KMS-11 (cell line): ENCODE data around the gene MESP2.

Experiments used
- H2AFZ ChIP-seq: fragments of 200-600 bp; sonication (generic); 2 replicates; pipeline ENCODE4 v1.6.1; 2016; ENCODE audit warnings: antibody characterized with exemption, mixed run types, low read depth
- H3K27ac ChIP-seq: fragments of 200-600 bp; sonication (generic); 2 replicates; pipeline ENCODE4 v1.6.1; 2016; ENCODE audit warnings: mild to moderate bottlenecking, mixed run types
- H3K27me3 ChIP-seq: fragments of 200-600 bp; sonication (generic); 2 replicates; pipeline ENCODE4 v1.6.1; 2017; ENCODE audit warnings: mild to moderate bottlenecking, low read depth, mixed run types, moderate library complexity; ENCODE audit not compliant: insufficient read depth
- H3K36me3 ChIP-seq: fragments of 200-600 bp; sonication (generic); 2 replicates; pipeline ENCODE4 v1.6.1; 2017; ENCODE audit warnings: mild to moderate bottlenecking, mixed run types; ENCODE audit not compliant: insufficient read depth
- H3K4me1 ChIP-seq: fragments of 200-600 bp; sonication (generic); 2 replicates; pipeline ENCODE4 v1.6.1; 2016; ENCODE audit warnings: mild to moderate bottlenecking, low read depth, mixed run types; ENCODE audit not compliant: poor library complexity, severe bottlenecking
- H3K4me2 ChIP-seq: fragments of 200-600 bp; sonication (generic); 2 replicates; pipeline ENCODE4 v1.7.0; 2016; ENCODE audit warnings: mild to moderate bottlenecking, mixed run types
- H3K4me3 ChIP-seq: fragments of 200-600 bp; sonication (generic); IDR thresholded peaks from 2 replicates; pipeline ENCODE4 v1.6.1; 2017; ENCODE audit warnings: low read depth, low read length, mixed read lengths; ENCODE audit not compliant: insufficient read depth
- H3K79me2 ChIP-seq: fragments of 200-600 bp; sonication (generic); 2 replicates; pipeline ENCODE4 v1.6.1; 2016; ENCODE audit warnings: low read depth, mixed run types; ENCODE audit not compliant: insufficient read depth
- H3K9ac ChIP-seq: fragments of 200-600 bp; sonication (generic); 2 replicates; pipeline ENCODE4 v1.6.1; 2016; ENCODE audit warnings: mild to moderate bottlenecking, mixed run types
- H4K20me1 ChIP-seq: fragments of 200-600 bp; sonication (generic); 2 replicates; pipeline ENCODE4 v1.6.1; 2016; ENCODE audit warnings: mild to moderate bottlenecking, mixed run types; ENCODE audit not compliant: insufficient read depth
- TF ChIP-seq, protein P1 (sequence below): fragments of 200-600 bp; sonication (generic); conservative IDR thresholded peaks from 2 replicates; pipeline ENCODE4 v1.6.1; 2017; ENCODE audit warnings: low read depth, mild to moderate bottlenecking, antibody characterized with exemption, low read length, moderate library complexity, mixed read lengths

Gene MESP2

DNA sequence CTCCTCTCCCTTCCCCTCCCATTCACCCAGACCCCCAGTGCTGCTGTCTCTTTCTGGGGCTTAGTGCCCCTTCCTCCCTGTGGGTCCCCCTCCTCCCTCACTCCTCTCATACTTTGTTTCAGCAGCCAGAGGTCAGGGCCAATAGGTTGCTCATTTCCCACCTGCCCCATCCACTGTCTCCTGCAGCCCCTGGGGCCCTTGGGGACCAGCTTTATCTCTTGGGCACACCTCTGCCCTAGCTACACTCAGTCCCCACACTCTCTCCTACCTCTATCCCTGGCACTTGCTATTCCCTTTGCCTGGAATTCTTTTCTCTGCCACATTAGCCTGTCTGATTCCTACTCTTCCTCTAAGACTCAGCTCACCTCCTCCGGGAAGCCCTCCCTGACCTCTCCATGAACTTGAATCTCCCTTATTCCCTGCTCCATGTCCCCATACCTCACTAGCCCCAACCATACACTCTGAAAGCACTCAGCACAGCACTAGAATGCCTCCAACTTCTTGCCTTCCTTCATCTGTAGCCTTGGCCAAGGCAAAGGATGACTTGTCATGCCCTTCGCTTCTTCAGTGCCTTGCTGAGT, 23.9 kb downstream of the MESP2 start:
- H3K4me2 ChIP-seq: no peak overlapping the region
- no peaks in the 10 kb centered on the region for H3K36me3 ChIP-seq

DNA sequence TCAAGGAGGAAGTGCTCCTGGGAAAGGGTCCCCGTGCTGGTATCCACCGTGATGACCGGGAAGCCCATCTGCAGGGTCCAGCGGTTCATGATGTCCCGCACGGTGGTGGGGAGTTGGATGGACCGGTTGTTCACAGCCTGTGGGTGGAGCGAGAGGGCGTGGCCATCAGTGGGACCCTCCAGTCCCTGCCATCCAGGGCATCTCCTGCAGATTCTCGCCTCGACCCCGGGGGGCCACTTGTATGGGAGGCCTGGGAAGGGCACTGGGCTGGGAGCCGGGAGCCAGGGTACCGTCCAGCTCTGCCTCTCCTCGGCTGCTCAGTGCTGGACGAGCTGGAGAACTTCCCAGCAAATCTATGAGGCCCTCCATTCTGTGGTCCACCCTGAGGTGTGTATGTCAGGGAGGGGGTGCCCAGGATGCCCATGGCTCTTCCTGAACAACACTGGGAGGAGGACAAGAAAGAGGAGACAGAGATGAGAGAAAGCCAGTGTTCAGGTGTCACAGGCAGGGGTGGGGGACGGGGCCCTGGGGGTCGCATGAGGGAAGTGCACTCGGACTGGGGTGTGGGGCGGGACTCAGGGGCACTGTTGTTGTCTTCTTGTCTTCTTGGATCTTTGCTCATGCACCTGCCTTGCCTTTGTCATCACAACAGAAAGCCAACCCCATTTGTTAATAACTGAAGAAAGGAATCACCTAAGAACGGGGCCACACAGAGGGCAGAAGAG, 25.5 kb downstream of the MESP2 start:
- Histone ChIP-seq H4K20me1 (no peaks in the 10 kb centered on the region), H3K4me3 (no peak overlapping the region), H3K36me3 (no peaks in the 10 kb centered on the region), H3K9ac (no peak overlapping the region), H3K27me3 (no peaks in the 10 kb centered on the region), H3K79me2 (no peaks in the 10 kb centered on the region), H3K27ac (no peak overlapping the region), H2AFZ (no peak overlapping the region), H3K4me2 (no peak overlapping the region), H3K4me1 (no peaks in the 10 kb centered on the region)
- TF ChIP-seq, protein P1, sequence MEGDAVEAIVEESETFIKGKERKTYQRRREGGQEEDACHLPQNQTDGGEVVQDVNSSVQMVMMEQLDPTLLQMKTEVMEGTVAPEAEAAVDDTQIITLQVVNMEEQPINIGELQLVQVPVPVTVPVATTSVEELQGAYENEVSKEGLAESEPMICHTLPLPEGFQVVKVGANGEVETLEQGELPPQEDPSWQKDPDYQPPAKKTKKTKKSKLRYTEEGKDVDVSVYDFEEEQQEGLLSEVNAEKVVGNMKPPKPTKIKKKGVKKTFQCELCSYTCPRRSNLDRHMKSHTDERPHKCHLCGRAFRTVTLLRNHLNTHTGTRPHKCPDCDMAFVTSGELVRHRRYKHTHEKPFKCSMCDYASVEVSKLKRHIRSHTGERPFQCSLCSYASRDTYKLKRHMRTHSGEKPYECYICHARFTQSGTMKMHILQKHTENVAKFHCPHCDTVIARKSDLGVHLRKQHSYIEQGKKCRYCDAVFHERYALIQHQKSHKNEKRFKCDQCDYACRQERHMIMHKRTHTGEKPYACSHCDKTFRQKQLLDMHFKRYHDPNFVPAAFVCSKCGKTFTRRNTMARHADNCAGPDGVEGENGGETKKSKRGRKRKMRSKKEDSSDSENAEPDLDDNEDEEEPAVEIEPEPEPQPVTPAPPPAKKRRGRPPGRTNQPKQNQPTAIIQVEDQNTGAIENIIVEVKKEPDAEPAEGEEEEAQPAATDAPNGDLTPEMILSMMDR: no peak

More for the DNA sequence above, 23.9 kb downstream of the MESP2 start:
- Histone ChIP-seq H3K9ac (no peak overlapping the region), H3K79me2 (no peaks in the 10 kb centered on the region), H3K4me3 (no peak overlapping the region), H4K20me1 (no peaks in the 10 kb centered on the region), H3K27me3 (no peaks in the 10 kb centered on the region), H3K27ac (no peak overlapping the region), H3K4me1 (no peaks in the 10 kb centered on the region), H2AFZ (no peak overlapping the region)
- TF ChIP-seq, protein P1: no peak

DNA sequence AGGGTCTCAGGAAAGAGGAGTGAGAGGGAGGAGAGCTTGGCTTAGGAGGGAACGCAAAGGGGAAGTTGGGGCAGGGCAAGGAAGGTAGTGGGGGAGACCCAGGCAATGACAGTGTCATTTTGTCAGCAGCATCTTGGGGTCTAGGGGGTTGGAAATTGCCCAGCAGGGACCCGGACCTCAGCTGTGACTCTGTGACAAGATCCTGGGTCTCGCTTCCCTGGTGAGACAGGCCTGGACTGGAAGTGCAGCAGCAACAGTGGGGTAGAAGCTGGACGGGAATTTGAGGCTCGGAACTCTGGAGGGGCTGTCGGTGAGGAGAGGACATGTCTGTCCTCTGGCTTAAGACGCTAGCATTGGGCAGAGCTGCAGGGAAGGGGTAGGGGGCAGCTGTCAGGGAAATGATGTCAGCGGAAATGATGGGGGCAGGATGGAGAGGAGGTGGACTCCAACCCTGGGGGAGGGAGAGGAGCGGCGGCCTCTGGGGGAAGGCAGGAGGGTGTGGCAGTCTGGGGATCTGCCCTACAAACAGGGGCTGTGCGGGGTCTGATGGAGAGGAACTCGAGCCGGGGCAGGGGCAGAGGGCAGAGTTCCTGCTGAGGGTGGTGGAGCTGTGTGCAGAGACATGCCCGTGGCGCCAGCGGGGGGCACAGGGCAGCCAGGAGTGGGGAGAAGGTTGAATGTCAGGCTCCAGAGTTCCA, 26.2 kb downstream of the MESP2 start:
- Histone ChIP-seq H3K27me3 (no peaks in the 10 kb centered on the region), H2AFZ (no peak overlapping the region), H3K4me1 (no peaks in the 10 kb centered on the region), H3K4me2 (no peak overlapping the region), H3K9ac (no peak overlapping the region), H3K27ac (no peak overlapping the region), H3K79me2 (no peaks in the 10 kb centered on the region), H4K20me1 (no peaks in the 10 kb centered on the region), H3K4me3 (no peak overlapping the region), H3K36me3 (no peaks in the 10 kb centered on the region)
- TF ChIP-seq, protein P1: no peak

DNA sequence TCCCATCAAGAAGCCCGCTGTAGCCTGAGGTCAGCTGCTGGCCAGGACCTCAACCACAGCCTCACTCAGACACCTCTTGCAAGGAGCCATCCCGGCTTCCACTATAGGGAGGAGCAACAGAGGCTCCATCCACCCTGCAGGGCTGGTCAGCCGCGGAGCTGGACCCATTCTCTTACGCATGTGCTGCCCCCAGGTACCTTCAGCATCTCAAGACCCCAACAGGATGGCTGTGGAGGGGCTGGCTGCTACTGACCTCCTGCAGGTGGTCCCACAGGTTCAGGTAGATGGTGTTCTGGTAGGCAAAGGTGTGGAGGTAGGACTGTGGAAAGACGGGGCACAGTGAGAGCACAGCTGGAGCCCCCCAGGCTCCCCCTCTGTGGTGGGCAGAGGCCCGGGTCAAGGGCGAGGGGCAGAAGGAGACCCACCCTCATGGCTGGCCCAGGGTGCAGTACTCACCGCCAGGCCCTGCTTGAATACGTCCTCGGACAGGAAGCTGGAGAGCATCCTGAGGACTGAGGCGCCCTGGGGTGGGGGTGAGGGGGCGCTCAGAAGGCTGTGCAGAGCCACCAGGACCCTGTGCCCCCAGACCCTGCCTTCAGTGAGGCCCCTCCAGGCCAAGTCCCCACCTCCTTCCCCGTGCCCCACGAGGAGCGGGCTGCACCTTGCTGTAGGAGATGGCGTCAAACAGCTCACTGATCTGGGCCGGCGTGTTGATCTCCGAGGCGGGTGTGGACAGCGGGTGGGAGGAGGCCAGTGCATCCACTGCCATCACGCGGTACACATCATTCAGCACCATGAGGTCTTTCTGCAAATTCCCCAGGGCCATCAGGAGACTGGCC, 27.1 kb downstream of the MESP2 start:
- no peak overlapping the region for H2AFZ ChIP-seq
- no peaks in the 10 kb centered on the region for H3K36me3 ChIP-seq
- H3K27ac ChIP-seq: no peak overlapping the region
- H3K4me3 ChIP-seq: no peak overlapping the region
- no peaks in the 10 kb centered on the region for H4K20me1 ChIP-seq
- H3K4me1 ChIP-seq: no peaks in the 10 kb centered on the region
- TF ChIP-seq, protein P1: no peak
- no peaks in the 10 kb centered on the region for H3K79me2 ChIP-seq
- H3K27me3 ChIP-seq: no peaks in the 10 kb centered on the region
- no peak overlapping the region for H3K4me2 ChIP-seq
- H3K9ac ChIP-seq: no peak overlapping the region
